Natural killer cell (primary cell): Measurements from ENCODE around the gene UNC79. TPM values are rescaled to one million over a fixed set of nuclear protein-coding genes. Genes with fewer than 3 reads are reported as not detected.

Experiments
- ATAC-seq, 3 donors: fragments of 150-1000 bp in 2 of 3; fragments of 200-7000 bp in 1 of 3; cut with Tn5 transposase; 1 replicate in 1 of 3; 2 replicates in 2 of 3; pipeline ENCODE4 v1.10.0; 2021; ENCODE audit warnings: mild to moderate bottlenecking in 2 of 3, moderate library complexity in 2 of 3
- DNase-seq, 2 donors: peaks; one replicate each; pipeline versions ENCODE4 v3.0.0 to v3.0.0-alpha.2; 2013 to 2021; ENCODE audit warnings: mixed read lengths in 1 of 2
- H3K27ac ChIP-seq: one replicate; pipeline ENCODE4 v1.5.1; 2013; ENCODE audit warnings: mild to moderate bottlenecking, low read length
- H3K27me3 ChIP-seq: one replicate; pipeline ENCODE4 v1.6.1; 2013; ENCODE audit warnings: low read length; ENCODE audit not compliant: control insufficient read depth, insufficient read depth
- H3K36me3 ChIP-seq: one replicate; pipeline ENCODE4 v1.6.1; 2013; ENCODE audit warnings: low read length; ENCODE audit not compliant: control insufficient read depth, insufficient read depth
- H3K4me1 ChIP-seq: one replicate; pipeline ENCODE4 v1.6.1; 2013; ENCODE audit warnings: low read length; ENCODE audit not compliant: control insufficient read depth, insufficient read depth
- H3K4me3 ChIP-seq: one replicate; pipeline ENCODE4 v1.5.1; 2013; ENCODE audit warnings: low read length
- H3K9me3 ChIP-seq: one replicate; pipeline ENCODE4 v1.6.1; 2013; ENCODE audit warnings: low read length; ENCODE audit not compliant: control insufficient read depth, insufficient read depth
- H3K27ac Mint-ChIP-seq, 2 donors: one replicate each; pipeline ENCODE4 v1.8.0; 2022; ENCODE audit warnings: mild to moderate bottlenecking in 2 of 2, mixed read lengths in 2 of 2, moderate library complexity in 1 of 2
- H3K27me3 Mint-ChIP-seq, 2 donors: one replicate each; pipeline ENCODE4 v1.8.0; 2022; ENCODE audit warnings: low read depth in 2 of 2, mixed read lengths in 2 of 2
- H3K36me3 Mint-ChIP-seq: one replicate; pipeline ENCODE4 v1.8.0; 2022; ENCODE audit warnings: mixed read lengths
- H3K4me1 Mint-ChIP-seq, 2 donors: one replicate each; pipeline ENCODE4 v1.8.0; 2022; ENCODE audit warnings: mixed read lengths in 2 of 2
- H3K4me3 Mint-ChIP-seq: one replicate; pipeline ENCODE4 v1.8.0; 2022; ENCODE audit warnings: mild to moderate bottlenecking, moderate library complexity, mixed read lengths
- H3K9me3 Mint-ChIP-seq, 2 donors: one replicate each; pipeline ENCODE4 v1.8.0; 2022; ENCODE audit warnings: mixed read lengths in 2 of 2
- WGBS: methylation state at CpG from one replicate; pipeline ENCODE4 v1.1.7; 2013; ENCODE audit warnings: missing lambda C conversion rate; ENCODE audit not compliant: insufficient coverage; 5-methylcytosine and 5-hydroxymethylcytosine counted together
- intact Hi-C: fragments of 100-400 bp; cut with micrococcal nuclease; formaldehyde crosslinking; loops from one replicate; pipeline ENCODE4 v1.14.2; 2022
- total RNA-seq, 4 donors: library from RNA; stranded (reverse); fragments of 120-200 nt in 1 of 4; gene quantifications; one replicate each; pipeline versions ENCODE4 v1.2.3 to v1.2.4, GENCODE V29; 2013 to 2022
- TF ChIP-seq, protein P1 (sequence below): fragments of 200-600 bp; IDR thresholded peaks from one replicate; pipeline ENCODE4 v1.8.0; 2022; ENCODE audit warnings: antibody characterized with exemption

The UNC79 gene
- total RNA-seq, 3 donors from 2014 or later (not counting 1 experiment from before 2014, with no cell fraction given): 0.05 TPM; not detected in 1

DNA sequence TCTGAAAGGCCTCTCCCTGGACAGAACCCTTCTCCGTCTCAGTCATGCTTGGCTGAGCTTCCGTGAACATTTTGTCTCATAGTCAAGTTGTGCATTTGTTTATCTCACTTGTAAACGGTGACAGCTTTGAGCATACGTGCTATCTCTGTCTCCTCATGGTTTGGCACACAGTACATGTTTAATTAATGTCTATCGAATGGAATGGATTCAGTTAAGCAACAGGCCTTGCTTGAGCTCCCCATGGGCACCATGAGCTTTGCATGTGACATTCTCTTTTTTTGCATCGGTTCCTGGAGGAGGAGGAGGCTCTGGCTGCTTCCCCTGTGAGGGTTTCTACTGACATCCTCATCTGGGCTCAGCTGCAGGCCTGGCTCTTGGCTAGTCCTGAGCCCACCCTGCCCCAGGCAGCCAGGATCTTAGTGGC is 277.6 kb downstream of the UNC79 start:
- no peaks in the 10 kb centered on the region for H3K4me1 ChIP-seq
- Mint-ChIP-seq H3K4me3 (no peak overlapping the region), H3K27me3 (peaks cover 4 to 11% of the 10 kb centered on the region in 2 donors), H3K36me3 (no peaks in the 10 kb centered on the region), H3K4me1 (no peaks in the 10 kb centered on the region), H3K27ac (no peak overlapping the region), H3K9me3 (no peaks in the 10 kb centered on the region)
- no peak overlapping the region for H3K27ac ChIP-seq
- no peak overlapping the region for H3K4me3 ChIP-seq
- TF ChIP-seq, protein P1, sequence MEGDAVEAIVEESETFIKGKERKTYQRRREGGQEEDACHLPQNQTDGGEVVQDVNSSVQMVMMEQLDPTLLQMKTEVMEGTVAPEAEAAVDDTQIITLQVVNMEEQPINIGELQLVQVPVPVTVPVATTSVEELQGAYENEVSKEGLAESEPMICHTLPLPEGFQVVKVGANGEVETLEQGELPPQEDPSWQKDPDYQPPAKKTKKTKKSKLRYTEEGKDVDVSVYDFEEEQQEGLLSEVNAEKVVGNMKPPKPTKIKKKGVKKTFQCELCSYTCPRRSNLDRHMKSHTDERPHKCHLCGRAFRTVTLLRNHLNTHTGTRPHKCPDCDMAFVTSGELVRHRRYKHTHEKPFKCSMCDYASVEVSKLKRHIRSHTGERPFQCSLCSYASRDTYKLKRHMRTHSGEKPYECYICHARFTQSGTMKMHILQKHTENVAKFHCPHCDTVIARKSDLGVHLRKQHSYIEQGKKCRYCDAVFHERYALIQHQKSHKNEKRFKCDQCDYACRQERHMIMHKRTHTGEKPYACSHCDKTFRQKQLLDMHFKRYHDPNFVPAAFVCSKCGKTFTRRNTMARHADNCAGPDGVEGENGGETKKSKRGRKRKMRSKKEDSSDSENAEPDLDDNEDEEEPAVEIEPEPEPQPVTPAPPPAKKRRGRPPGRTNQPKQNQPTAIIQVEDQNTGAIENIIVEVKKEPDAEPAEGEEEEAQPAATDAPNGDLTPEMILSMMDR: no peak
- H3K27me3 ChIP-seq: no peaks in the 10 kb centered on the region
- no peaks in the 10 kb centered on the region for H3K9me3 ChIP-seq
- 88% methylated on average over 6 of the region's 6 CpGs for WGBS
- no peak for ATAC-seq
- no peaks in the 10 kb centered on the region for H3K36me3 ChIP-seq
- intact Hi-C loops: no loop called here
- no peak for DNase-seq

GRCh38 chr14:93708800-93709199 is 278.1 kb downstream of the UNC79 start:
- 80% methylated on average over 5 of the region's 5 CpGs for WGBS
- Histone ChIP-seq H3K4me3 (no peak overlapping the region), H3K36me3 (no peaks in the 10 kb centered on the region), H3K4me1 (no peaks in the 10 kb centered on the region), H3K9me3 (no peaks in the 10 kb centered on the region), H3K27me3 (no peaks in the 10 kb centered on the region), H3K27ac (no peak overlapping the region)
- Mint-ChIP-seq H3K27me3 (peaks cover 2 to 9% of the 10 kb centered on the region in 2 donors), H3K4me3 (no peak overlapping the region), H3K36me3 (no peaks in the 10 kb centered on the region), H3K4me1 (no peaks in the 10 kb centered on the region), H3K27ac (no peak overlapping the region), H3K9me3 (no peaks in the 10 kb centered on the region)
- intact Hi-C loops: no loop called here
- TF ChIP-seq, protein P1: no peak
- DNase-seq: no peak
- ATAC-seq: no peak

DNA sequence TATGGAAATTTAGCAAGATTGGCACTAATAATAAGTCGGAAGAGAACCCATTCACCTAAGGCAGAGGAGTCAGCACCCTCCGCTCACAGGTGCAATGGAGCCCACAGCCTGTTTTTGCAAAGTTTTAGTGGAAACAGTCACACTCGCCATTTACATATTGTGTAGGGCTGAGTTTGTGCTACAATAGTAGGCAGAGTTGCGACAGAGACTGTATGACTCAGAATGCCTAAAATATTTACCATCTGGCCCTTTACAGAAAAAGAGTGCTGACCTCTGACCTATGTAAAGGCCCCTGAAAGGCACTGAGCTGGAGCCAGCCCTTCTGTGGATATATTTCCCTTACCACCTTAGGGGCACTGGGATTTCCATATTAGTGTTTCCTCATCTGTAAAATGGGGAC is 278.5 kb downstream of the UNC79 start:
- TF ChIP-seq, protein P1: no peak
- no peak for DNase-seq

DNA sequence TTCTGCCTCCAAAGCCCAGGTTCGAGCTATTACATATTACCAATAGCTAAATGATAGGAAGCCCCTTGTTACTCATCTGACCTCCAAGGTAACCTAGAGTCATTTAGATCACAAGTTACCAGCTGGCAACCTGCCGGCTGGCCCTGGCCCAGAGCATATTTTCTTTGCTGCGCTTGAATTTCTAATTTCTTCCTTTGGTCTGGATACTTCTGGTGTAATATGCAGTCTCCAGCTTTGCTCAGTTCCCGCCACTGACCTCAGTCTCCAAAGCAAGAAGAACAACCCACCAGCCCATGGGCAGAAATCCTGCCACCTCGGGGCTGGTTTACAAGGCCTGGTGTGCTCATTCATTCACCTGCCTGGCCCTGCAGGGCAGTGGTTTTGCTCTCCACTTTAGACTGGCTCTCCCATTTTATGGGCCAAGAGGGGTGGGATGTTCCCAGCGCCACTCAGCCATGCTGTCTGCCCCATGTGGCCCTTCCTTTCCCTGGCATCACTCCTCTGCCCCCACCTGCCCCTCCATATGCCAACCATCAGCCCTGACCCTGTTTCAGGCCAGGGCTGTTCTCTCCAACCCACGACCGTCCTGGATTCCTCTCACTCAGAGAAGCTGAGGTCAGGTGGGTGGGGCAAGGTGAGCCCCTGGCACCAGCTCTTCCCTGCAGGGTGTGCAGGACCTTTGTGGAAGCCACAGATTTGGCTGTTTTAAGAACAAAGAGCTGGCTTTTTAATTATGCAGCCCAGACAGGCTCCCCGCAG is 281.5 kb downstream of the UNC79 start:
- ATAC-seq (no peak), DNase-seq (no peak)
- Mint-ChIP-seq H3K9me3 (no peaks in the 10 kb centered on the region), H3K36me3 (no peaks in the 10 kb centered on the region), H3K4me1 (no peaks in the 10 kb centered on the region), H3K27ac (no peak overlapping the region), H3K27me3 (peaks cover 2 to 7% of the 10 kb centered on the region in 2 donors), H3K4me3 (no peak overlapping the region)
- intact Hi-C loops: no loop called here
- Histone ChIP-seq H3K27ac (no peak overlapping the region), H3K27me3 (no peaks in the 10 kb centered on the region), H3K9me3 (no peaks in the 10 kb centered on the region), H3K36me3 (no peaks in the 10 kb centered on the region), H3K4me3 (no peak overlapping the region), H3K4me1 (no peaks in the 10 kb centered on the region)
- TF ChIP-seq, protein P1: no peak
- WGBS: 69% methylated on average over 9 of the region's 9 CpGs

More for the DNA sequence above, 278.5 kb downstream of the UNC79 start:
- H3K9me3 ChIP-seq: no peaks in the 10 kb centered on the region
- Mint-ChIP-seq H3K27ac (no peak overlapping the region), H3K36me3 (no peaks in the 10 kb centered on the region), H3K27me3 (peaks cover 2 to 7% of the 10 kb centered on the region in 2 donors), H3K4me3 (no peak overlapping the region), H3K4me1 (no peaks in the 10 kb centered on the region), H3K9me3 (no peaks in the 10 kb centered on the region)
- WGBS: 85% methylated on average over 4 of the region's 4 CpGs
- no peak overlapping the region for H3K27ac ChIP-seq
- no peak for ATAC-seq
- intact Hi-C loops: no loop called here
- no peak overlapping the region for H3K4me3 ChIP-seq
- H3K36me3 ChIP-seq: no peaks in the 10 kb centered on the region
- no peaks in the 10 kb centered on the region for H3K4me1 ChIP-seq
- no peaks in the 10 kb centered on the region for H3K27me3 ChIP-seq
